Psoas muscle (tissue), 8 donors: ENCODE results near the gene SLC26A1. TPM values are rescaled to one million over a fixed set of nuclear protein-coding genes. Genes with fewer than 3 reads are reported as not detected.

Source experiments
- ATAC-seq, 4 donors: fragments of 200-7000 bp; cut with Tn5 transposase; one replicate each; pipeline ENCODE4 v1.9.1; 2020; ENCODE audit warnings: moderate library complexity in 3 of 4, mild to moderate bottlenecking in 2 of 4
- DNase-seq, 2 donors: peaks; one replicate each; pipeline ENCODE4 v3.0.0-alpha.2; 2020
- H3K27ac ChIP-seq: fragments of 200-600 bp; one replicate; pipeline ENCODE4 v1.8.0; 2022
- H3K27me3 ChIP-seq, 3 donors: fragments of 200-600 bp in 1 of 3; one replicate each; pipeline versions ENCODE4 v1.6.1 to v1.8.0; 2013 to 2022; ENCODE audit warnings: low read length in 2 of 3, mild to moderate bottlenecking in 2 of 3, moderate library complexity in 1 of 3; ENCODE audit not compliant: insufficient read depth in 3 of 3
- H3K36me3 ChIP-seq, 2 donors: fragments of 200-600 bp in 1 of 2; one replicate each; pipeline versions ENCODE4 v1.6.1 to v1.8.0; 2013 to 2022; ENCODE audit warnings: low read depth in 1 of 2, mild to moderate bottlenecking in 1 of 2, moderate library complexity in 1 of 2; ENCODE audit not compliant: insufficient read depth in 1 of 2
- H3K4me1 ChIP-seq: fragments of 200-600 bp; one replicate; pipeline ENCODE4 v1.8.0; 2022
- H3K4me3 ChIP-seq: fragments of 200-600 bp; one replicate; pipeline ENCODE4 v1.8.0; 2022; ENCODE audit warnings: mild to moderate bottlenecking
- H3K9me3 ChIP-seq: fragments of 200-600 bp; one replicate; pipeline ENCODE4 v1.8.0; 2022
- WGBS, 3 donors: extraction: QIAGEN DNeasy Blood & Tissue Kit; methylation state at CpG; one replicate each; pipeline versions ENCODE4 v1.1.6 to v1.1.7; 2013; 5-methylcytosine and 5-hydroxymethylcytosine counted together
- intact Hi-C, 2 donors: fragments of 100-400 bp; cut with DNase I; formaldehyde crosslinking; loops; one replicate each; pipeline versions ENCODE4 v1.11.0 to v1.14.2; 2022
- polyA plus RNA-seq, 3 donors: library from polyadenylated mRNA; stranded (reverse); fragments of 200-250 nt; gene quantifications; one replicate each; pipeline ENCODE4 v1.2.3, GENCODE V29; 2013
- total RNA-seq, 4 donors: library from RNA; stranded (reverse); fragmentation: NEBNext Ultra II Directional in 2 of 4; extraction: Animal tissue kit (Norgen Biotek cat#: 25700) in 2 of 4; gene quantifications; one replicate each; pipeline versions ENCODE4 v1.2.1 to v1.2.4, GENCODE V29; 2021 to 2023
- TF ChIP-seq, protein P1 (sequence below): fragments of 200-600 bp; IDR thresholded peaks from one replicate; pipeline ENCODE4 v1.8.0; 2022; ENCODE audit warnings: antibody characterized with exemption
- donor health status: healthy with polysubstance abuse.
- donor health status: DM: no; HTN: no; CAD: no; lungs with moderate emphysema.
- donor health status: Bipolar disorder and iron deficiency.
- donor health status: healthy.
- donor health status: DM: yes; HTN: yes; CAD: no.
- donor health status: DM: no; HTN: no; CAD: no.
- donor health status: DM: no; HTN: no; CAD: no.
- donor health status: DM: yes; HTN: yes; CAD: no.

SLC26A1 gene
- total and polyA plus RNA-seq, 7 donors = 0.06 to 0.36 (median 0.15) TPM; not detected in 3

DNA sequence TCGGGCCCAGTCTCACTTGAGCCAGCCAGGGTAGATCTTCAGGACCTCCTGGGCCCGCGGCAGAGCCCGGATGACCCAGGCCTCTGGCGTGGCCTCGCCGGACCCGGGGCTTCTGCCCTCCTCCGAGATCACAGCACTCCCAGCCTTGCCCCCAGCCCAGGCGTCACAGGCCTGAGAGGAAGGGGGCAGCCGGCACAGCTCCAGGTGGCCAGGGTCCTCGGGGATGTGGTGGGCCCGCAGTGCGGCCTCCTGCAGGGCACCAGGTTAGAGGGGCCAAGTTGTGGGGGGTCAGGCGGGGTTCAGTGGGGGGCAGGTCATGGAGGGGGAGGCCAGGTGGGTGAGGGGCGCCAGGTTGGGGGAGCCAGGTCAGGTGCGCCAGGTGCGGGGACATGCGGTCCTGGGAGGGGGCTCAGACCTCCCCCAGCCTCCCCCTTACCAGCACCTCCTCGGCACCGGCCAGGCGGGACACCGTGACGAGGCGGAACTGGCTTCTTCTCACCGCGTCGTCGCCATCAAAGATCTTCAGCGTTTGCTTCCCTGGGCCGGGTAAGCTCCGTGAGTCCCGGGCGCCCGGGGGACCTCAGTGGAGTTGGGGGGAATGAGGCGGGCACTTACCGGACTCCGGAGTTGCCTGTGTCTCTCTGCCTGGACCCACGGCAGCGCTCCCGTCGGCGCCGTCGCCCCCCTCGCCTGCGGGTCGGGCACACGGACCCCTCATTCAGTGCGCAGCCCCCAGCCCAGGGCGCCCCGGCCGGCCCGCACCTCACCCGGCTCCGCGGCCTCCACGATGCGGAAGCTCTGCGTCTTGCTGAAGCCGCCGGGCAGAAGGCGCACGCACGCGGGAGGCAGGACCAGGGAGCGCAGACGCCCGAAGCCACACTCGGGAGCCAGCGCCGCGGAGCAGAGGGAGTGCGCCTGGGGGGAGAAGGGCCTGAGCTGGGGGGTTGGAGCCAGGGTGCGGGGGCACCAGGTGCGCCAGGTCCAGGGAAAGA, 25.8 kb downstream of the SLC26A1 start:
- no peak overlapping the region for H3K27ac ChIP-seq
- H3K36me3 ChIP-seq = peaks cover 0 to 21% of the 10 kb centered on the region in 2 donors
- TF ChIP-seq, protein P1, sequence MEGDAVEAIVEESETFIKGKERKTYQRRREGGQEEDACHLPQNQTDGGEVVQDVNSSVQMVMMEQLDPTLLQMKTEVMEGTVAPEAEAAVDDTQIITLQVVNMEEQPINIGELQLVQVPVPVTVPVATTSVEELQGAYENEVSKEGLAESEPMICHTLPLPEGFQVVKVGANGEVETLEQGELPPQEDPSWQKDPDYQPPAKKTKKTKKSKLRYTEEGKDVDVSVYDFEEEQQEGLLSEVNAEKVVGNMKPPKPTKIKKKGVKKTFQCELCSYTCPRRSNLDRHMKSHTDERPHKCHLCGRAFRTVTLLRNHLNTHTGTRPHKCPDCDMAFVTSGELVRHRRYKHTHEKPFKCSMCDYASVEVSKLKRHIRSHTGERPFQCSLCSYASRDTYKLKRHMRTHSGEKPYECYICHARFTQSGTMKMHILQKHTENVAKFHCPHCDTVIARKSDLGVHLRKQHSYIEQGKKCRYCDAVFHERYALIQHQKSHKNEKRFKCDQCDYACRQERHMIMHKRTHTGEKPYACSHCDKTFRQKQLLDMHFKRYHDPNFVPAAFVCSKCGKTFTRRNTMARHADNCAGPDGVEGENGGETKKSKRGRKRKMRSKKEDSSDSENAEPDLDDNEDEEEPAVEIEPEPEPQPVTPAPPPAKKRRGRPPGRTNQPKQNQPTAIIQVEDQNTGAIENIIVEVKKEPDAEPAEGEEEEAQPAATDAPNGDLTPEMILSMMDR = no peak
- no peak overlapping the region for H3K4me3 ChIP-seq
- intact Hi-C loops = no loop called here
- H3K4me1 ChIP-seq = peaks cover 13% of the 10 kb centered on the region
- peaks cover 0 to 8% (median 2%) of the 10 kb centered on the region in 3 donors for H3K27me3 ChIP-seq
- 43 to 45% (median 44%) methylated on average over 54 to 76 of the region's 76 CpGs for WGBS, 3 donors
- ATAC-seq (no peak), DNase-seq (peak in 1 of 2 donors; percentile 57)
- H3K9me3 ChIP-seq = no peaks in the 10 kb centered on the region

DNA sequence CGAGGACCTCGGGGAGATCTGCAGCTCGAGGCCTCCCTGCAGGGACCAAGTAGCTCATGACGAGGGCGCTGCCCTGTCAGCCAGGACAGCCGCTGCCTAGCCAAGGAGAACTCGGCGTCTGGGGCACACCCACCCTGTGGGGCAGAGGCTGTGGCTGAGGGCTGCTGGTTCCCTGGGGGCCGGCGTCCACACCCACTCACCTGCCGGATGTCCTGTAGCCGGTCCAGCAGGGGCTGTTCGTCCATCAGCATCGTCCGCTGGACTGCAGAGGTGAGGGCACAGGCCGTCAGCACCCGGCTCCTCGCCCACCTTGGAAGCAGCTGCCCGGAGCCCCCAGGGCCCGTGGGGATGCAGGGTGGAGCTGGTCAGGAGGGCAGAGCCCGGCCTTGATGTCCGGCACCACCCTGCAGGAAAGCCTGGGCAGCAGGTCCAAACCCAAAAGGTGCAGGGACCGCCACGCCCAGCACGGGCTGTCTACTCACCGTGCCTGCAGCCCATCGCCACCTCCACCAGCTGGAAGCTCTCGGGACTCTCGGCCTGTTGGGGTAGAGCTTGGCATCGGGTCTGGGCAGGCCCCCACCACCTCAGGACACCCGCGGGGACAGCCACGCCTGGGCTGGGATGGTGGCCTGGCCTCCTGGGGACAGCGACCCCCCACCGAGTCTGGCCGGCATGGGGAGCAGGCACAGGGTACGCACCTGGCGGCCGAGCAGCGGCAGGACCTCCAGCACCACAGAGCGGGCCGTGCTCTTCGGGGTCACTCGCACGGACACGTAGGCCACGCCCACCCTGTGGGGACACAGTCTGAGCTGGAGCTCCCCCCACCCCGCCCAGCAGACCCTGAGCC, 26.7 kb downstream of the SLC26A1 start:
- peaks cover 0 to 8% (median 2%) of the 10 kb centered on the region in 3 donors for H3K27me3 ChIP-seq
- 88 to 89% (median 89%) methylated on average over 33 to 48 of the region's 48 CpGs for WGBS, 3 donors
- ATAC-seq (no peak), DNase-seq (peak in 1 of 2 donors; percentile 50)
- no peaks in the 10 kb centered on the region for H3K9me3 ChIP-seq
- H3K27ac ChIP-seq = no peak overlapping the region
- TF ChIP-seq, protein P1 = no peak
- intact Hi-C loops = no loop called here
- peaks cover 4% of the 10 kb centered on the region for H3K4me1 ChIP-seq
- H3K36me3 ChIP-seq = peaks cover 2 to 30% of the 10 kb centered on the region in 2 donors
- no peak overlapping the region for H3K4me3 ChIP-seq

DNA sequence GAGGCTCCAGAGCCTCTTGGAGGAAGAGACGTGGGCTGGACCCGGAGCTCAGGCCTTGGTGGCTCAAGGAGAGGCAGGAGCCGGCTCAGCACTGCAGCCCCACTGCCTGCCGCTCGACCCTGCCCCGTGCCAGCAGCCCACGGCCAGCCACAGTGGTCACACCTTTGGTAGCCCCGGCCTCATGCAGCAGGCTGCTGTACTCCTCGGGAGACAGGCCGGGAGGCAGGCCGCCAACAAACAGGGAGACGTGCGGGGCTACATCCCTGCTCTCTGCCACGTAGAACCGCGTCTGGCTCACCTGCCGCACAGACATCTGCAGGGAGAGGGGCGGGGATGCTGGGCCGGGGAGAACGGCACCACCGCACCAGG, 27.5 kb downstream of the SLC26A1 start:
- no peaks in the 10 kb centered on the region for H3K9me3 ChIP-seq
- WGBS, 3 donors = 86 to 91% (median 91%) methylated on average over 21 of the region's 21 CpGs
- intact Hi-C loops = no loop called here
- H3K36me3 ChIP-seq = peaks cover 2 to 32% of the 10 kb centered on the region in 2 donors
- DNase-seq = peak in 1 of 2 donors; percentile 51
- H3K27ac ChIP-seq = no peak overlapping the region
- H3K27me3 ChIP-seq = peaks cover 0 to 8% (median 2%) of the 10 kb centered on the region in 3 donors
- no peaks in the 10 kb centered on the region for H3K4me1 ChIP-seq
- ATAC-seq = no peak
- TF ChIP-seq, protein P1 = no peak
- no peak overlapping the region for H3K4me3 ChIP-seq

DNA sequence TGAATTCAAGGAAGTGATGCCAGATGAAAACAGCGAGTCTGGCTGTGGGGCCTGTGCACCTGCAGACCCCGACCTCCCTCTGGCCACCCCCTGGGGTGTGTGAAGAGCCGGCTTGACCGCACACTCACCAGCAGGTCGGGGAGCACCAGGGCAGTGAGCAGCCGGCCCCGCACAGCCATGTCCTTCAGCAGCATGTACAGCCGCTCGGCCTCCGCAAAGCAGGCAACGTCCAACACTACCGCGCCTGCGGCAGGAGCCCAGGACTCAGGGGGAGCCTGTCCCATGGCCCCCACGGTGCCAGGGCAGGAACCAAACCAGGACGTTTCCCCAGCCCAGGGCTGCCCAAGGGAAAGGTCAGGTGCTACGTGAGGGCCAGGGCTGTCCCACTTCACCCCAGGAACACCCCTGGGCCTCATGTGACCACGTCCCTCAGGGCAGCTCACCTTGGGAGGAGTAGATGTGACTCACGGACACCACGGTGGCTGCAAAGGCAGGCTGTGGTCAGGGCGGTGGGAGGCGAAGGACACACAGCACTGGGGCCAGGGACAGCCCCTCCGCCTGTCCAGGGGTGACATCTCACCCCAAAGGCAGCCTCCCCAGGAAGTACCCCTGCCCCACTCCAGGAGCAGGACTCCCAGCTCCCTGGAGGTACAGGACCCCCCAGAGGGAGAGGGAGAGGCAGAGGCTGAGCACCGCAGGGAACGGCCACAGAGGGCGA, 28.0 kb downstream of the SLC26A1 start:
- DNase-seq (peak in 1 of 2 donors; percentile 32), ATAC-seq (no peak)
- intact Hi-C loops = no loop called here

More for the DNA sequence above, 28.0 kb downstream of the SLC26A1 start:
- TF ChIP-seq, protein P1 = no peak
- H3K4me1 ChIP-seq = no peaks in the 10 kb centered on the region
- H3K9me3 ChIP-seq = no peaks in the 10 kb centered on the region
- H3K27me3 ChIP-seq = peaks cover 0 to 8% (median 0%) of the 10 kb centered on the region in 3 donors
- 92 to 96% (median 93%) methylated on average over 23 to 26 of the region's 26 CpGs for WGBS, 3 donors
- H3K36me3 ChIP-seq = peaks cover 2 to 32% of the 10 kb centered on the region in 2 donors
- H3K4me3 ChIP-seq = no peak overlapping the region
- H3K27ac ChIP-seq = no peak overlapping the region
